Measurements from ENCODE around the gene SCN1B.
"Not testable (repeated sequence)": the region's sequence is repeated elsewhere in the genome, so short reads cannot be mapped to it uniquely, and the experiment has no call there.

SCN1B gene

GRCh38 chr19:35037716-35038622 lies 7.7 kb downstream of the SCN1B start:
- DNase-seq (ENCODE audit: low read depth), result no peak

- DNase-seq (ENCODE audit: low read depth), result no peak
These were observed 8.6 kb downstream of the SCN1B start for GRCh38 chr19:35038623-35039512.

- DNase-seq (ENCODE audit: low read depth), result no peak
These were observed 9.9 kb downstream of the SCN1B start for GRCh38 chr19:35039881-35040825.

GRCh38 chr19:35040826-35041547 lies 10.7 kb downstream of the SCN1B start:
- no peak for DNase-seq (ENCODE audit: low read depth)

- no peak for DNase-seq (ENCODE audit: low read depth)
These were observed 11.3 kb downstream of the SCN1B start, which contains the start of gene HPN for GRCh38 chr19:35041548-35042055. Gene HPN, plus strand, starts transcription at chr19:35041721. Its CDS starts 786 bp downstream, at chr19:35042507.

GRCh38 chr19:35042056-35042730 lies 11.9 kb downstream of the SCN1B start:
- DNase-seq (ENCODE audit: low read depth), result no peak

GRCh38 chr19:35042954-35043604 lies 12.8 kb downstream of the SCN1B start:
- DNase-seq (ENCODE audit: low read depth), result no peak

- DNase-seq (ENCODE audit: low read depth), result no peak
These were observed 13.6 kb downstream of the SCN1B start for GRCh38 chr19:35043906-35044305.

- no peak for DNase-seq (ENCODE audit: low read depth)
These were observed 14.2 kb downstream of the SCN1B start for GRCh38 chr19:35044317-35045117.

GRCh38 chr19:35045667-35046300 lies 15.5 kb downstream of the SCN1B start:
- peak; percentile 15 for DNase-seq (ENCODE audit: low read depth)

- no peak for DNase-seq (ENCODE audit: low read depth)
These were observed 16.2 kb downstream of the SCN1B start for GRCh38 chr19:35046461-35046860.

GRCh38 chr19:35048911-35049411 lies 18.7 kb downstream of the SCN1B start:
- no peak for DNase-seq (ENCODE audit: low read depth)

- no peak for DNase-seq (ENCODE audit: low read depth)
These were observed 19.2 kb downstream of the SCN1B start for GRCh38 chr19:35049456-35049855.

GRCh38 chr19:35050662-35051061 lies 20.4 kb downstream of the SCN1B start:
- DNase-seq (ENCODE audit: low read depth), result not testable (repeated sequence)

- DNase-seq (ENCODE audit: low read depth), result not testable (repeated sequence)
These were observed 21.0 kb downstream of the SCN1B start for GRCh38 chr19:35051268-35051667.

- no peak for DNase-seq (ENCODE audit: low read depth)
These were observed 21.5 kb downstream of the SCN1B start for GRCh38 chr19:35051796-35052195.

- DNase-seq (ENCODE audit: low read depth), result no peak
These were observed 22.4 kb downstream of the SCN1B start for GRCh38 chr19:35052599-35053190.
